Thyroid gland (tissue), 4 donors: Measurements from ENCODE around the gene TMEM223.

Experiments used
- POLR2A ChIP-seq, 2 donors: fragments of 450-650 bp; IDR thresholded peaks; one replicate each; pipeline ENCODE4 v1.6.1; 2017; ENCODE audit warnings: antibody characterized with exemption in 2 of 2, mild to moderate bottlenecking in 2 of 2, moderate library complexity in 1 of 2
- TF ChIP-seq, protein P1 (sequence below), 6 experiments: fragments of 200-600 bp in 3 of 6; fragments of 450-650 bp in 3 of 6; sonication (generic) in 3 of 6; IDR thresholded peaks; one replicate each; pipeline ENCODE4 v1.5.1; 2016 to 2019; ENCODE audit warnings: antibody characterized with exemption in 6 of 6, mild to moderate bottlenecking in 2 of 6, inconsistent platforms in 1 of 6, moderate library complexity in 1 of 6

DNA sequence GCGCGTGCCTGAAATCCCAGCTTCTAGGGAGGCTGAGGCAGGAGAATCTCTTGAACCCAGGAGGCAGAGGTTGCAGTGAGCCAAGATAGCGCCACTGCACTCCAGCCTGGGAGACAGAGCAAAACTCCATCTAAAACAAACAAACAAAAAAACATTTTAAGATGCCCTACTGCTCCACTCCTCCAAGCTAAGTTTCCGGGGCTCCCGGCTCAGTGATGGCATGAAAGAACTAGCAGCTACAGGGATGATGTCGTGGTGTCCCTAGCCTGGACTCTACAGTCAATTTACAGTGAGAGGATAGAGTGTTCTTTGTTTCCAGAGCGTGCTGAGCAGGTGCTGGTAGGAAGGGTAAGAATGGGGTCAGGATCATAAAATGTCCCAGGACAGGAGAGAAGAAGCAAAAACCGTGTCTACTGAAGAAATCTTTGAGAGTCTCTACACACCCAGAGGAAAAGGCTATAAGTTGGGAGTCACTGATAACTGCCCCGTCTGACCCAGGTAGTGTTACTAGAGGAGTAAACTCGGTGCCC is 36.7 kb downstream of the TMEM223 start:
- TF ChIP-seq, protein P1, sequence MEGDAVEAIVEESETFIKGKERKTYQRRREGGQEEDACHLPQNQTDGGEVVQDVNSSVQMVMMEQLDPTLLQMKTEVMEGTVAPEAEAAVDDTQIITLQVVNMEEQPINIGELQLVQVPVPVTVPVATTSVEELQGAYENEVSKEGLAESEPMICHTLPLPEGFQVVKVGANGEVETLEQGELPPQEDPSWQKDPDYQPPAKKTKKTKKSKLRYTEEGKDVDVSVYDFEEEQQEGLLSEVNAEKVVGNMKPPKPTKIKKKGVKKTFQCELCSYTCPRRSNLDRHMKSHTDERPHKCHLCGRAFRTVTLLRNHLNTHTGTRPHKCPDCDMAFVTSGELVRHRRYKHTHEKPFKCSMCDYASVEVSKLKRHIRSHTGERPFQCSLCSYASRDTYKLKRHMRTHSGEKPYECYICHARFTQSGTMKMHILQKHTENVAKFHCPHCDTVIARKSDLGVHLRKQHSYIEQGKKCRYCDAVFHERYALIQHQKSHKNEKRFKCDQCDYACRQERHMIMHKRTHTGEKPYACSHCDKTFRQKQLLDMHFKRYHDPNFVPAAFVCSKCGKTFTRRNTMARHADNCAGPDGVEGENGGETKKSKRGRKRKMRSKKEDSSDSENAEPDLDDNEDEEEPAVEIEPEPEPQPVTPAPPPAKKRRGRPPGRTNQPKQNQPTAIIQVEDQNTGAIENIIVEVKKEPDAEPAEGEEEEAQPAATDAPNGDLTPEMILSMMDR (IDR thresholded peaks at IDR 0.05) = no peak
- TF ChIP-seq POLR2A (IDR thresholded peaks at IDR 0.05) = no peak
